Immature natural killer cell (primary cell): ENCODE results near the gene TPX2. TPM values are rescaled to one million over a fixed set of nuclear protein-coding genes. Genes with fewer than 3 reads are reported as not detected.

ENCODE experiments used
- DNase-seq, 3 donors: peaks; one replicate each; pipeline ENCODE4 v3.0.0; 2022; ENCODE audit warnings: mixed read lengths in 1 of 3
- H3K27ac Mint-ChIP-seq, 6 donors: one replicate each; pipeline ENCODE4 v1.8.0; 2020; ENCODE audit warnings: mixed read lengths in 6 of 6, mild to moderate bottlenecking in 5 of 6, inconsistent platforms in 4 of 6, moderate library complexity in 3 of 6
- H3K27me3 Mint-ChIP-seq, 3 donors: one replicate each; pipeline ENCODE4 v1.8.0; 2020 to 2021; ENCODE audit warnings: low read depth in 3 of 3, mild to moderate bottlenecking in 3 of 3, mixed read lengths in 3 of 3, moderate library complexity in 3 of 3, inconsistent platforms in 1 of 3
- H3K36me3 Mint-ChIP-seq, 3 donors: one replicate each; pipeline ENCODE4 v1.8.0; 2020; ENCODE audit warnings: mixed read lengths in 3 of 3, inconsistent platforms in 2 of 3, mild to moderate bottlenecking in 2 of 3
- H3K4me1 Mint-ChIP-seq, 2 donors: one replicate each; pipeline ENCODE4 v1.8.0; 2020; ENCODE audit warnings: inconsistent platforms in 2 of 2, mild to moderate bottlenecking in 2 of 2, mixed read lengths in 2 of 2, moderate library complexity in 1 of 2
- H3K4me3 Mint-ChIP-seq, 5 donors: one replicate each; pipeline ENCODE4 v1.8.0; 2020; ENCODE audit warnings: mild to moderate bottlenecking in 5 of 5, mixed read lengths in 5 of 5, inconsistent platforms in 3 of 5, moderate library complexity in 3 of 5
- H3K9me3 Mint-ChIP-seq, 6 donors: one replicate each; pipeline ENCODE4 v1.8.0; 2020; ENCODE audit warnings: mild to moderate bottlenecking in 6 of 6, mixed read lengths in 6 of 6, inconsistent platforms in 4 of 6, moderate library complexity in 3 of 6
- polyA plus RNA-seq, 3 donors: library from polyadenylated mRNA; unstranded; fragments of 300-500 nt; fragmentation: Illumina TruSeq; gene quantifications; one replicate each; pipeline ENCODE4 v1.2.3, GENCODE V29; 2021

The TPX2 gene
- polyA plus RNA-seq, result 1 to 10 TPM; 1.2 to 3.0 (median 1.8) TPM

- H3K27me3 Mint-ChIP-seq, result peaks cover 0 to 1% (median 0%) of the 10 kb centered on the region in 3 donors
- no peaks in the 10 kb centered on the region for H3K4me1 Mint-ChIP-seq
- DNase-seq, result peak; percentile 65 to 72 (median 71)
- H3K4me3 Mint-ChIP-seq, result no peak within 1 kb of the TSS
- H3K36me3 Mint-ChIP-seq, result no peaks in the 10 kb centered on the region
- no peak within 1 kb of the TSS for H3K27ac Mint-ChIP-seq
- no peaks in the 10 kb centered on the region for H3K9me3 Mint-ChIP-seq
Observed at GRCh38 chr20:31738729-31739549, at the start of gene TPX2. TSS of gene TPX2 (plus strand) at chr20:31739290. CDS start at chr20:31757477, 18,187 bp downstream.

GRCh38 chr20:31690124-31690666, 48.9 kb upstream of the TPX2 start:
- H3K27ac Mint-ChIP-seq, result peak overlapping the region; percentile 87 to 100 (median 94)

GRCh38 chr20:31691646-31692275, 47.3 kb upstream of the TPX2 start:
- Mint-ChIP-seq H3K27me3 (peaks cover 0 to 1% (median 0%) of the 10 kb centered on the region in 3 donors), H3K9me3 (no peaks in the 10 kb centered on the region), H3K36me3 (peaks cover 6 to 30% (median 11%) of the 10 kb centered on the region in 3 donors), H3K4me1 (peaks cover 86 to 90% of the 10 kb centered on the region in 2 donors), H3K4me3 (peak overlapping the region; percentile 54 to 81 (median 71)), H3K27ac (peak overlapping the region; percentile 81 to 95 (median 89))
- DNase-seq, result no peak

More at GRCh38 chr20:31690124-31690666, 48.9 kb upstream of the TPX2 start:
- H3K4me1 Mint-ChIP-seq, result peaks cover 88 to 95% of the 10 kb centered on the region in 2 donors
- peaks cover 0 to 1% (median 0%) of the 10 kb centered on the region in 3 donors for H3K27me3 Mint-ChIP-seq
- H3K9me3 Mint-ChIP-seq, result no peaks in the 10 kb centered on the region
- DNase-seq, result no peak
- peaks cover 11 to 38% (median 11%) of the 10 kb centered on the region in 3 donors for H3K36me3 Mint-ChIP-seq
- H3K4me3 Mint-ChIP-seq, result peak overlapping the region; percentile 32 to 79 (median 59)

GRCh38 chr20:31693402-31693801, 45.7 kb upstream of the TPX2 start:
- H3K27ac Mint-ChIP-seq, result peak overlapping the region; percentile 49 to 94 (median 85)
- H3K36me3 Mint-ChIP-seq, result peaks cover 4 to 20% (median 6%) of the 10 kb centered on the region in 3 donors
- H3K27me3 Mint-ChIP-seq, result no peaks in the 10 kb centered on the region
- no peak for DNase-seq
- H3K4me3 Mint-ChIP-seq, result peak overlapping the region in 3 of 5 donors; percentile 13 to 33 (median 21)
- H3K9me3 Mint-ChIP-seq, result no peaks in the 10 kb centered on the region
- peaks cover 87 to 90% of the 10 kb centered on the region in 2 donors for H3K4me1 Mint-ChIP-seq

- Mint-ChIP-seq H3K27me3 (no peaks in the 10 kb centered on the region), H3K36me3 (peaks cover 0 to 14% (median 6%) of the 10 kb centered on the region in 3 donors), H3K4me3 (peak overlapping the region in 3 of 5 donors; percentile 0 to 21 (median 8)), H3K9me3 (no peaks in the 10 kb centered on the region), H3K4me1 (peaks cover 87 to 90% of the 10 kb centered on the region in 2 donors), H3K27ac (peak overlapping the region; percentile 69 to 94 (median 87))
- no peak for DNase-seq
Observed at GRCh38 chr20:31693987-31694661, 45.0 kb upstream of the TPX2 start.

GRCh38 chr20:31694842-31695593, 44.1 kb upstream of the TPX2 start:
- Mint-ChIP-seq H3K4me3 (peak overlapping the region in 4 of 5 donors; percentile 7 to 38 (median 14)), H3K9me3 (no peaks in the 10 kb centered on the region), H3K36me3 (peaks cover 0 to 14% (median 6%) of the 10 kb centered on the region in 3 donors), H3K4me1 (peaks cover 88 to 92% of the 10 kb centered on the region in 2 donors), H3K27ac (peak overlapping the region; percentile 69 to 94 (median 87)), H3K27me3 (no peaks in the 10 kb centered on the region)
- no peak for DNase-seq

GRCh38 chr20:31695849-31696804, 43.0 kb upstream of the TPX2 start:
- Mint-ChIP-seq H3K27me3 (no peaks in the 10 kb centered on the region), H3K27ac (peak overlapping the region; percentile 60 to 94 (median 85)), H3K4me3 (no peak overlapping the region), H3K4me1 (peaks cover 90 to 94% of the 10 kb centered on the region in 2 donors), H3K36me3 (peaks cover 7 to 14% (median 10%) of the 10 kb centered on the region in 3 donors), H3K9me3 (no peaks in the 10 kb centered on the region)
- no peak for DNase-seq

- peaks cover 7 to 15% (median 9%) of the 10 kb centered on the region in 3 donors for H3K36me3 Mint-ChIP-seq
- H3K4me1 Mint-ChIP-seq, result peaks cover 82 to 85% of the 10 kb centered on the region in 2 donors
- no peak for DNase-seq
- no peaks in the 10 kb centered on the region for H3K9me3 Mint-ChIP-seq
- no peaks in the 10 kb centered on the region for H3K27me3 Mint-ChIP-seq
- H3K27ac Mint-ChIP-seq, result peak overlapping the region; percentile 74 to 90 (median 84)
- H3K4me3 Mint-ChIP-seq, result peak overlapping the region in 1 of 5 donors; percentile 34
Observed at GRCh38 chr20:31698243-31698802, 40.8 kb upstream of the TPX2 start.

- peaks cover 7 to 15% (median 9%) of the 10 kb centered on the region in 3 donors for H3K36me3 Mint-ChIP-seq
- H3K9me3 Mint-ChIP-seq, result no peaks in the 10 kb centered on the region
- H3K4me1 Mint-ChIP-seq, result peaks cover 75 to 78% of the 10 kb centered on the region in 2 donors
Observed at GRCh38 chr20:31698803-31699718, 40.0 kb upstream of the TPX2 start.

GRCh38 chr20:31699801-31700728, 39.0 kb upstream of the TPX2 start:
- H3K4me3 Mint-ChIP-seq, result peak overlapping the region; percentile 3 to 51 (median 17)
- H3K36me3 Mint-ChIP-seq, result peaks cover 7 to 15% (median 14%) of the 10 kb centered on the region in 3 donors
- H3K4me1 Mint-ChIP-seq, result peaks cover 72 to 76% of the 10 kb centered on the region in 2 donors
- no peaks in the 10 kb centered on the region for H3K9me3 Mint-ChIP-seq
- DNase-seq, result no peak
- no peaks in the 10 kb centered on the region for H3K27me3 Mint-ChIP-seq
- H3K27ac Mint-ChIP-seq, result peak overlapping the region; percentile 74 to 90 (median 84)

More at GRCh38 chr20:31698803-31699718, 40.0 kb upstream of the TPX2 start:
- Mint-ChIP-seq H3K4me3 (peak overlapping the region; percentile 34 to 66 (median 51)), H3K27me3 (no peaks in the 10 kb centered on the region), H3K27ac (peak overlapping the region; percentile 74 to 90 (median 84))
- DNase-seq, result no peak
